K562 (cell line): ENCODE measurements around the gene MAP3K12. TPM values are rescaled to one million over a fixed set of nuclear protein-coding genes. Genes with fewer than 3 reads are reported as not detected.

Experiments used
- BRCA1 ChIP-seq, 2 experiments: fragments of 450-650 bp in 1 of 2; sonication (generic) in 1 of 2; formaldehyde crosslinking in 1 of 2; IDR thresholded peaks; 2 replicates each; pipeline versions ENCODE4 v1.5.0 to v1.6.1; 2017 to 2020; ENCODE audit warnings: mild to moderate bottlenecking in 1 of 2, missing genetic modification reagents in 1 of 2
- FIP1L1 ChIP-seq: fragments of 200-400 bp; formaldehyde crosslinking; IDR thresholded peaks from 2 replicates; pipeline ENCODE4 v1.6.1; 2018; ENCODE audit warnings: mild to moderate bottlenecking, low read depth, low read length; ENCODE audit not compliant: poor library complexity, severe bottlenecking
- GTF2E2 ChIP-seq: fragments of 200-800 bp; sonication (Bioruptor generic); IDR thresholded peaks from 2 replicates; pipeline ENCODE4 v1.6.1; 2016; ENCODE audit warnings: missing genetic modification characterization, missing compliant biosample characterization
- HDAC3 ChIP-seq: fragments of 450-650 bp; IDR thresholded peaks from 2 replicates; pipeline ENCODE4 v1.6.1; 2018; ENCODE audit warnings: borderline replicate concordance, mild to moderate bottlenecking, moderate library complexity; ENCODE audit not compliant: partially characterized antibody
- NCOA6 ChIP-seq: fragments of 450-650 bp; IDR thresholded peaks from 2 replicates; pipeline ENCODE4 v1.6.1; 2017; ENCODE audit warnings: mild to moderate bottlenecking
- PHF8 ChIP-seq: fragments of 200-600 bp; sonication (generic); IDR thresholded peaks from 2 replicates; pipeline ENCODE4 v1.6.1; 2012; ENCODE audit warnings: mixed run types, mild to moderate bottlenecking, inconsistent platforms, low read length, moderate library complexity, borderline replicate concordance
- RNF2 ChIP-seq: sonication (generic); IDR thresholded peaks from 2 replicates; pipeline ENCODE4 v1.6.1; 2016
- SMARCE1 ChIP-seq: fragments of 450-650 bp; IDR thresholded peaks from 2 replicates; pipeline ENCODE4 v1.7.1; 2016; ENCODE audit warnings: mild to moderate bottlenecking
- SP1 ChIP-seq: sonication (generic); formaldehyde crosslinking; IDR thresholded peaks from 2 replicates; pipeline ENCODE4 v1.8.1; 2022; ENCODE audit warnings: mild to moderate bottlenecking, missing genetic modification reagents
- ZEB2 ChIP-seq: fragments of 450-650 bp; IDR thresholded peaks from 2 replicates; pipeline ENCODE4 v1.6.1; 2016
- ZNF76 ChIP-seq: fragments of 250-450 bp; sonication (Bioruptor Pico); IDR thresholded peaks from 2 replicates; pipeline ENCODE4 v1.4.0; 2020; ENCODE audit warnings: mild to moderate bottlenecking, moderate library complexity, borderline replicate concordance
- polyA plus RNA-seq, 8 experiments: library from polyadenylated mRNA; depleted of rRNA in 4 of 8; stranded (reverse) in 5 of 8; unstranded in 3 of 8; fragments of >200 nt; fragmentation: Nextera tagmentation in 2 of 8; fragmentation: Illumina TruSeq in 1 of 8; extraction: Ambion mirVana in 2 of 8; extraction: Trizol in 1 of 8; gene quantifications; 2 replicates each; pipeline versions ENCODE4 v1.2.1 to v1.2.3, GENCODE V29; 2011 to 2014; ENCODE audit warnings: inconsistent platforms in 1 of 8, missing spikeins in 1 of 8
- total RNA-seq, 7 experiments: library from RNA; depleted of rRNA in 6 of 7; stranded (reverse); fragments of >200 nt in 6 of 7; fragmentation: Illumina TruSeq in 2 of 7; extraction: Trizol in 2 of 7; gene quantifications; 2 replicates each; pipeline versions ENCODE4 v1.2.1 to v1.2.3, GENCODE V29; 2011 to 2021; ENCODE audit warnings: low replicate concordance in 1 of 7
- TF ChIP-seq, protein P1 (sequence below): fragments of 450-650 bp; IDR thresholded peaks from 2 replicates; pipeline ENCODE4 v1.6.1; 2016; ENCODE audit warnings: mild to moderate bottlenecking, moderate library complexity
- TF ChIP-seq, protein P2 (sequence below): fragments of 450-650 bp; IDR thresholded peaks from 2 replicates; pipeline ENCODE4 v1.6.1; 2018; ENCODE audit warnings: mild to moderate bottlenecking, low read depth; ENCODE audit not compliant: partially characterized antibody
- TF ChIP-seq, protein P3 (sequence below): fragments of 250-450 bp; sonication (Bioruptor Pico); IDR thresholded peaks from 2 replicates; pipeline ENCODE4 v1.8.0; 2022; ENCODE audit warnings: inconsistent platforms

Gene MAP3K12
- total and polyA plus RNA-seq, 9 of the 15 experiments (the other 6 are each of a cell fraction or from before 2014, with no cell fraction given) = 0.10 to 2.4 (median 1.6) TPM

DNA sequence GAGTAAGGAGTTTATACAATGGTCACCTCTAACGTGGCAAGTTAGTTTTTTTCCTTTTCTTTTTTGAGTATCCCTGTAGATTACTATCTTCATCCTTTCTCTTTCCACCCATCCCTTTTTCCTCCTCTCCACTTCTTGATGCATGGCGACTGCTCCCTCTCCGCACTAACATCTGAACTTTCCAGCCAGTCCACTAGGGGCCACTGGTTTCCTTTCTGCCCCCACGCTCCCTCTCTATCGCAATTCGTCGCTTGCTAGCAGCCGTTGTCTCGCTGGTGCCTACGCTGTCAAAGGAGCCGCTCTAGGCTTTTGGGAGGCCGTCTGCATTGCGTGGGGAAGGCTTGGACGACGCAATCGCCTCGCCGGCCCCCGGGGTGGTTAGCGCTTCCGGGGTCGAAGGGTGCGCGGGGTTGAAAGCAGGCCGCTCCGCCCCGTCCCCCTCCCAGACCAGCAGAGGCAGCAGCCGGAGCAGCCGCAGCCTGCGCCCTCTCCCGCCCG, 47.5 kb downstream of the MAP3K12 start, which contains the start of gene PCBP2 (continued):
- TF ChIP-seq, protein P1, sequence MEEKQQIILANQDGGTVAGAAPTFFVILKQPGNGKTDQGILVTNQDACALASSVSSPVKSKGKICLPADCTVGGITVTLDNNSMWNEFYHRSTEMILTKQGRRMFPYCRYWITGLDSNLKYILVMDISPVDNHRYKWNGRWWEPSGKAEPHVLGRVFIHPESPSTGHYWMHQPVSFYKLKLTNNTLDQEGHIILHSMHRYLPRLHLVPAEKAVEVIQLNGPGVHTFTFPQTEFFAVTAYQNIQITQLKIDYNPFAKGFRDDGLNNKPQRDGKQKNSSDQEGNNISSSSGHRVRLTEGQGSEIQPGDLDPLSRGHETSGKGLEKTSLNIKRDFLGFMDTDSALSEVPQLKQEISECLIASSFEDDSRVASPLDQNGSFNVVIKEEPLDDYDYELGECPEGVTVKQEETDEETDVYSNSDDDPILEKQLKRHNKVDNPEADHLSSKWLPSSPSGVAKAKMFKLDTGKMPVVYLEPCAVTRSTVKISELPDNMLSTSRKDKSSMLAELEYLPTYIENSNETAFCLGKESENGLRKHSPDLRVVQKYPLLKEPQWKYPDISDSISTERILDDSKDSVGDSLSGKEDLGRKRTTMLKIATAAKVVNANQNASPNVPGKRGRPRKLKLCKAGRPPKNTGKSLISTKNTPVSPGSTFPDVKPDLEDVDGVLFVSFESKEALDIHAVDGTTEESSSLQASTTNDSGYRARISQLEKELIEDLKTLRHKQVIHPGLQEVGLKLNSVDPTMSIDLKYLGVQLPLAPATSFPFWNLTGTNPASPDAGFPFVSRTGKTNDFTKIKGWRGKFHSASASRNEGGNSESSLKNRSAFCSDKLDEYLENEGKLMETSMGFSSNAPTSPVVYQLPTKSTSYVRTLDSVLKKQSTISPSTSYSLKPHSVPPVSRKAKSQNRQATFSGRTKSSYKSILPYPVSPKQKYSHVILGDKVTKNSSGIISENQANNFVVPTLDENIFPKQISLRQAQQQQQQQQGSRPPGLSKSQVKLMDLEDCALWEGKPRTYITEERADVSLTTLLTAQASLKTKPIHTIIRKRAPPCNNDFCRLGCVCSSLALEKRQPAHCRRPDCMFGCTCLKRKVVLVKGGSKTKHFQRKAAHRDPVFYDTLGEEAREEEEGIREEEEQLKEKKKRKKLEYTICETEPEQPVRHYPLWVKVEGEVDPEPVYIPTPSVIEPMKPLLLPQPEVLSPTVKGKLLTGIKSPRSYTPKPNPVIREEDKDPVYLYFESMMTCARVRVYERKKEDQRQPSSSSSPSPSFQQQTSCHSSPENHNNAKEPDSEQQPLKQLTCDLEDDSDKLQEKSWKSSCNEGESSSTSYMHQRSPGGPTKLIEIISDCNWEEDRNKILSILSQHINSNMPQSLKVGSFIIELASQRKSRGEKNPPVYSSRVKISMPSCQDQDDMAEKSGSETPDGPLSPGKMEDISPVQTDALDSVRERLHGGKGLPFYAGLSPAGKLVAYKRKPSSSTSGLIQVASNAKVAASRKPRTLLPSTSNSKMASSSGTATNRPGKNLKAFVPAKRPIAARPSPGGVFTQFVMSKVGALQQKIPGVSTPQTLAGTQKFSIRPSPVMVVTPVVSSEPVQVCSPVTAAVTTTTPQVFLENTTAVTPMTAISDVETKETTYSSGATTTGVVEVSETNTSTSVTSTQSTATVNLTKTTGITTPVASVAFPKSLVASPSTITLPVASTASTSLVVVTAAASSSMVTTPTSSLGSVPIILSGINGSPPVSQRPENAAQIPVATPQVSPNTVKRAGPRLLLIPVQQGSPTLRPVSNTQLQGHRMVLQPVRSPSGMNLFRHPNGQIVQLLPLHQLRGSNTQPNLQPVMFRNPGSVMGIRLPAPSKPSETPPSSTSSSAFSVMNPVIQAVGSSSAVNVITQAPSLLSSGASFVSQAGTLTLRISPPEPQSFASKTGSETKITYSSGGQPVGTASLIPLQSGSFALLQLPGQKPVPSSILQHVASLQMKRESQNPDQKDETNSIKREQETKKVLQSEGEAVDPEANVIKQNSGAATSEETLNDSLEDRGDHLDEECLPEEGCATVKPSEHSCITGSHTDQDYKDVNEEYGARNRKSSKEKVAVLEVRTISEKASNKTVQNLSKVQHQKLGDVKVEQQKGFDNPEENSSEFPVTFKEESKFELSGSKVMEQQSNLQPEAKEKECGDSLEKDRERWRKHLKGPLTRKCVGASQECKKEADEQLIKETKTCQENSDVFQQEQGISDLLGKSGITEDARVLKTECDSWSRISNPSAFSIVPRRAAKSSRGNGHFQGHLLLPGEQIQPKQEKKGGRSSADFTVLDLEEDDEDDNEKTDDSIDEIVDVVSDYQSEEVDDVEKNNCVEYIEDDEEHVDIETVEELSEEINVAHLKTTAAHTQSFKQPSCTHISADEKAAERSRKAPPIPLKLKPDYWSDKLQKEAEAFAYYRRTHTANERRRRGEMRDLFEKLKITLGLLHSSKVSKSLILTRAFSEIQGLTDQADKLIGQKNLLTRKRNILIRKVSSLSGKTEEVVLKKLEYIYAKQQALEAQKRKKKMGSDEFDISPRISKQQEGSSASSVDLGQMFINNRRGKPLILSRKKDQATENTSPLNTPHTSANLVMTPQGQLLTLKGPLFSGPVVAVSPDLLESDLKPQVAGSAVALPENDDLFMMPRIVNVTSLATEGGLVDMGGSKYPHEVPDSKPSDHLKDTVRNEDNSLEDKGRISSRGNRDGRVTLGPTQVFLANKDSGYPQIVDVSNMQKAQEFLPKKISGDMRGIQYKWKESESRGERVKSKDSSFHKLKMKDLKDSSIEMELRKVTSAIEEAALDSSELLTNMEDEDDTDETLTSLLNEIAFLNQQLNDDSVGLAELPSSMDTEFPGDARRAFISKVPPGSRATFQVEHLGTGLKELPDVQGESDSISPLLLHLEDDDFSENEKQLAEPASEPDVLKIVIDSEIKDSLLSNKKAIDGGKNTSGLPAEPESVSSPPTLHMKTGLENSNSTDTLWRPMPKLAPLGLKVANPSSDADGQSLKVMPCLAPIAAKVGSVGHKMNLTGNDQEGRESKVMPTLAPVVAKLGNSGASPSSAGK = no peak
- TF ChIP-seq HDAC3 (no peak), GTF2E2 (tag) (no peak), NCOA6 (no peak), SP1 (CRISPR knock-in tag) (peak; percentile 96), PHF8 (no peak), BRCA1 (IDR thresholded peaks at IDR 0.05) (no peak), BRCA1 (CRISPR knock-in tag; IDR thresholded peaks at IDR 0.05) (no peak), ZNF76 (CRISPR knock-in tag) (no peak), ZEB2 (0 out of 2 replicates have a peak, but pooled peaks have one; percentile 18), RNF2 (peak; percentile 70), FIP1L1 (peak; percentile 8), SMARCE1 (peak; percentile 44; the same call in 1 of the 2 replicates)
- TF ChIP-seq, protein P2, sequence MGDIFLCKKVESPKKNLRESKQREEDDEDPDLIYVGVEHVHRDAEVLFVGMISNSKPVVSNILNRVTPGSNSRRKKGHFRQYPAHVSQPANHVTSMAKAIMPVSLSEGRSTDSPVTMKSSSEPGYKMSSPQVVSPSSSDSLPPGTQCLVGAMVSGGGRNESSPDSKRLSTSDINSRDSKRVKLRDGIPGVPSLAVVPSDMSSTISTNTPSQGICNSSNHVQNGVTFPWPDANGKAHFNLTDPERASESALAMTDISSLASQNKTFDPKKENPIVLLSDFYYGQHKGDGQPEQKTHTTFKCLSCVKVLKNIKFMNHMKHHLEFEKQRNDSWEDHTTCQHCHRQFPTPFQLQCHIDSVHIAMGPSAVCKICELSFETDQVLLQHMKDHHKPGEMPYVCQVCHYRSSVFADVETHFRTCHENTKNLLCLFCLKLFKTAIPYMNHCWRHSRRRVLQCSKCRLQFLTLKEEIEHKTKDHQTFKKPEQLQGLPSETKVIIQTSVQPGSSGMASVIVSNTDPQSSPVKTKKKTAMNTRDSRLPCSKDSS = no peak
- TF ChIP-seq, protein P3, sequence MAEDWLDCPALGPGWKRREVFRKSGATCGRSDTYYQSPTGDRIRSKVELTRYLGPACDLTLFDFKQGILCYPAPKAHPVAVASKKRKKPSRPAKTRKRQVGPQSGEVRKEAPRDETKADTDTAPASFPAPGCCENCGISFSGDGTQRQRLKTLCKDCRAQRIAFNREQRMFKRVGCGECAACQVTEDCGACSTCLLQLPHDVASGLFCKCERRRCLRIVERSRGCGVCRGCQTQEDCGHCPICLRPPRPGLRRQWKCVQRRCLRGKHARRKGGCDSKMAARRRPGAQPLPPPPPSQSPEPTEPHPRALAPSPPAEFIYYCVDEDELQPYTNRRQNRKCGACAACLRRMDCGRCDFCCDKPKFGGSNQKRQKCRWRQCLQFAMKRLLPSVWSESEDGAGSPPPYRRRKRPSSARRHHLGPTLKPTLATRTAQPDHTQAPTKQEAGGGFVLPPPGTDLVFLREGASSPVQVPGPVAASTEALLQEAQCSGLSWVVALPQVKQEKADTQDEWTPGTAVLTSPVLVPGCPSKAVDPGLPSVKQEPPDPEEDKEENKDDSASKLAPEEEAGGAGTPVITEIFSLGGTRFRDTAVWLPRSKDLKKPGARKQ (CRISPR knock-in tag) = no peak
